Urothelium cell line (cell line): ENCODE results near the gene ITGAD.
"Not testable (repeated sequence)": the region's sequence is repeated elsewhere in the genome, so short reads cannot be mapped to it uniquely, and the experiment has no call there.

ENCODE experiments used
- DNase-seq: peaks from one replicate; pipeline ENCODE4 v3.0.0; 2011; ENCODE audit warnings: low spot score, mixed read lengths
- FAIRE-seq: peaks from 2 replicates; lab custom pipeline; 2011; peaks lifted over from hg19 to GRCh38; lab: Jason Lieb, UNC

The ITGAD gene

DNA sequence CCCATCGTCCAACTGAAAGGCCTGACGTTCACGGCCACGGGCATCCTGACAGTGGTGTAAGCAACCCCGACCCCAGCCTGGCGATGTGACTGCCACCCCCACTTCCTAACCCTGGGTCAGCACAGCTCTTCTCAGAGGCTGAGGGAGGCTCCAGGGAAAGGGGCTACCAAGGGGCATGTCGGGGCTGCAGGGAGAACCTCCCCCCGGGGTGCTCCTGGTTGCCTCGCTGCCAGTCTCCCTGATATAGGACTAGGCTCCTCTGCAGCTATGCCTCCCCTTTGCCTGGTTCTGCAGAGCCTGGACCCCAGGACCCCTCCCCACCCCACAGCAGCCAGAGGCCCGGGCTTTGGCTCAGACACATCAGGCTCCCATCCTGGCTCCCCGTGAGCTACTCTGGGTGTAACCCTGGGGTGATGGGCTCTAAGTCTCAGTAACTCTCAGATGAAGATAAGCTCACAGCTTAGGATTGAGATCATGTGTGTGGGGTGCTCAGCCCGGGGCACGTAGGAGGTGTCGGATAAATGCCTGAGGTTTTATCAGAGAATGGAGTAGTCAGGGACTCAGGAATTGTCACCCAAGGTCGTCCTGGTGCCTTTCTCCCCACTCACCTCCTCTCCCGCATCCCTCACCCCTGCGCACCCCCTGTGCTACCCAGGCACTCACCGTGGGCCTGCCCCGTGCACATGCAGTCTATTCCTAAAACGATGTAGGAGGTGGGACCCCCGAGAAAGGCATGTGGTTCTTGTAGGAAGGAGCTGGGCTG, 10.6 kb downstream of the ITGAD start:
- FAIRE-seq: no peak

DNA sequence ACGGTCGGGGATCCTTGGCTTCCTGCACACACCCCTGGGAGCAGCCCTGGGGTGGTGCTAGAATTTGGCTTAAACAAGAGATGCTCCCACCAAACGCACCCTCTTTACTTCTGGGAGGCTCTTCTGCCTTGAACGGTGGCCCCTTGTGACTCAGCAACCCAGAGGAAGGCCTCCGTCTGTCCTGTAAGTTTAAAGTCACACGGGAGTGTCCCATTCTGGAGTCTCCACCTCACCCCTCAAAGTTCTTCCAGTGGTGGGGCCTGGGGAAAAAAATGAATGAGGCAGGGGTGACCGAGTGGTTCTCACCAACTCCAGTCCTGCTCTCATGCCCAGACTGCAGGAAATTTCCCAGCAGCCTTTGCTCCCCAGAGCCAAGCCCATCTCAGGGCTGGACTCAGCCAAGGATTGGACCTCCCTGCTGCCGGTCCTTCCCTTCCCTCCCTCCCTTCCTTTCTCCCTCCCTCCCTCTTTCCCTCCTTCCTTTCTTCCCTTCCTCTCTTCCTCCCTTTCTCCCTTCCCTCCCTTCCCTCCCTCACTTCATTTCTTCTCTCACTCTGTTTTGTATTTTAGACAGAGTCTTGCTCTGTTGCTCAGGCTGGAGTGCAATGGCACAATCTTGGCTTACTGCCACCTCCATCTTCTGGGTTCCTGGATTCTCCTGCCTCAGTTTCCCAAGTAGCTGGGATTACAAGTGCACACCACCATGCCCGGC, 11.4 kb downstream of the ITGAD start:
- peak; percentile 86 for DNase-seq
- peak; percentile 65 for FAIRE-seq

More for the DNA sequence above, 10.6 kb downstream of the ITGAD start:
- no peak for DNase-seq

DNA sequence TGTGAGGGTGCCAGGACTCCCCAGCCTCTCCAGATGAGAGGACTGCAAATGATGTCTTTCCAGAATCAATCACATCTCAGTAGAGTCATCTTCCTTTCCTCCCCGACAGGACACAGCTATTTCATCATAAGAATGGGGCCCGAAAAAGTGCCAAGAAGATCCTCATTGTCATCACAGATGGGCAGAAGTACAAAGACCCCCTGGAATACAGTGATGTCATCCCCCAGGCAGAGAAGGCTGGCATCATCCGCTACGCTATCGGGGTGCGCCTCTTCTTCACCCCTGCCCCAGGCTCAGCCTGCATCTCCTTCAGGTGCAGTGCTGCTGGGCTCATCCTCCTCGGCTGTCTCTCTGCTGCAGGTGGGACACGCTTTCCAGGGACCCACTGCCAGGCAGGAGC, 14.3 kb downstream of the ITGAD start:
- FAIRE-seq (no peak), DNase-seq (no peak)

DNA sequence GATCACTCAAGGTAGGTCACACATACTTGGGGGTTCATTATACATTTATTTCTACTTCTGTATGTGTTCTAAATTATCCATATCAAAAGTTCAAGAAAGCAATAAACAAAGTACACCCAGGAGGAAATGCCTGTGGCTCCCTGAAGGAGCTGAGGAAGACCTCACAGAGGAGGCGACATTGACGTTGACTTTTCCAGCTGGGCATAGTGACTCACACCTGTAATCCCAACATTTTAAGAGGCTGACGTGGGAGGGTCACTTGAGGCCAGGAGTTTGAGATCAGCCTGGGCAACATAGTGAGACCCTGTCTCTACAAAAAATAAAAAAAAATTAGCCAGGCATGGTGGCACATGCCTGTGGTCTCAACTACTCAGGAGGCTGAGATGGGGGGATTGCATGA, 16.3 kb downstream of the ITGAD start:
- DNase-seq (peak; percentile 57), FAIRE-seq (no peak)

DNA sequence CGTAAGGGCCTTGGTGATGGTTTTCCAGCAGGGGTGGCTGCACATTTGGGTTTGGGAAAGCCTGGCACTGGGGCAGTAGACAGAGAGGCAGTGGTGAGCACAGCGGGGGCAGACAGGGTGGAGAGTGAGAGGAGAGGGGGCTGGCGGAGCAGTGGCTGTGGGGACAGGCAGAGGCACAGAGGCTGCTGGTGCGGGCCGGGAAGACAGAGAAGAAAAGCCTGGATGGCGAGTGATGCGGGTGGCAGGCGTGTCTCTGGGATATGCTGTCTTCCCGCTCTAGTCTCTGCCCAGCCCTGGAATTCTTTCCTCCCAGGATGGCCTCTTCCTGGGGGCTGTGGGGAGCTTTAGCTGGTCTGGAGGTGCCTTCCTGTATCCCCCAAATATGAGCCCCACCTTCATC, 16.9 kb downstream of the ITGAD start:
- FAIRE-seq (no peak), DNase-seq (no peak)

DNA sequence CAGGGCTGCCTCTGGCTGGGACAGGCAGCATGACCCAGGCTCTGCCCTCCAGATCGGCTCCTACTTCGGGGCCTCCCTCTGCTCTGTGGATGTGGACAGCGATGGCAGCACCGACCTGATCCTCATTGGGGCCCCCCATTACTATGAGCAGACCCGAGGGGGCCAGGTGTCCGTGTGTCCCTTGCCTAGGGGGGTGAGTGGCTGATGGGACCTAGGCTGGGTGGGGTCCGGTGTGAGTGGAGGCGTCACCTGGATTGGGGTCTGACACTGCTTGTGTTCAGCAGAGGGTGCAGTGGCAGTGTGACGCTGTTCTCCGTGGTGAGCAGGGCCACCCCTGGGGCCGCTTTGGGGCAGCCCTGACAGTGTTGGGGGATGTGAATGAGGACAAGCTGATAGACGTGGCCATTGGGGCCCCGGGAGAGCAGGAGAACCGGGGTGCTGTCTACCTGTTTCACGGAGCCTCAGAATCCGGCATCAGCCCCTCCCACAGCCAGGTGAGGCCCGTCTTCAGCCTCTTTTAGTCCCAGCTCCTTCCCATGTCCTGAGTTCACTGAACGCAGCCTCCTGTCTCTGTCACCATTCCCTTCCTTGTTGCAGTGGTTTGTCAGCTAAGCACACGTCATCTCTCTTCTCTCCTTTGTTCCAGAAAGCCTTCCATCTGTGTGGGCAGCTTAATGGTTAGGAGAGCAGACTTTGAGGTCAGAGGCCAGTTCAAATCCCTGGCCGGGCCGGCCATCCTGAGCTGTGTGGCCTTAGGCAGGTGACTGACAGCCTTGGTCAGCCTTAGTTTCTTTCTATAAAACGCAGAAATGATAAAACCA, 18.1 kb downstream of the ITGAD start:
- no peak for DNase-seq
- FAIRE-seq: no peak

DNA sequence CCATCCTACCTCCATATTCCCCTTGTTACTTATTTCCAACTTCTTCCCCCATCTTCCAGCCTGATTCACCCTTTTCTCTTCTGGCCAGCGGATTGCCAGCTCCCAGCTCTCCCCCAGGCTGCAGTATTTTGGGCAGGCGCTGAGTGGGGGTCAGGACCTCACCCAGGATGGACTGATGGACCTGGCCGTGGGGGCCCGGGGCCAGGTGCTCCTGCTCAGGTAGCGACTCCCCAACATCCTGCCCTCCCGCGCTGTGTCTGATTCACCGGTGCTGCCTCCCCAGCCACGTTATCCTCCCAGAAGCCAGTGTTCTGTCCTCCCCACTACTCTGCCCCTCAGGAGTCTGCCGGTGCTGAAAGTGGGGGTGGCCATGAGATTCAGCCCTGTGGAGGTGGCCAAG, 19.6 kb downstream of the ITGAD start:
- FAIRE-seq: no peak
- DNase-seq: no peak

DNA sequence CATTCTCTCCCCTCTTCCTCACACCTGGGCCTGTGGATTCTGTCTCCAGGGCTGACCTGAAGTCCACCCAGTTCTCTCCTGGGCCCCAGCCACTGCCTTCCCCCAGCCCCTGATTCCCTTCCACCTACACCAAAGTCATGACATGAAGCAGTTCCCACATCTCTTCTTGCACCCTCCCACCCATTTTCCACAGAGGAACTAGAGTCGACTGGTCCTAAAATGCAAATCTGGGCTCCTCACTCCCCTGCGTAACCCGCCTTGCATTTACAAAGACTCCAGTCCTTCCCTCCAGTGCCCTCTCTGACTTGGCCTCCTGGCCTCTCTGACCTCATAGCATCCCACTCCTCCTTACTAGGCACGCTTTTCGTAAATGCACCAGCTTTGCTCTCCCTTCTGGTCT, 20.2 kb downstream of the ITGAD start:
- FAIRE-seq (no peak), DNase-seq (no peak)

DNA sequence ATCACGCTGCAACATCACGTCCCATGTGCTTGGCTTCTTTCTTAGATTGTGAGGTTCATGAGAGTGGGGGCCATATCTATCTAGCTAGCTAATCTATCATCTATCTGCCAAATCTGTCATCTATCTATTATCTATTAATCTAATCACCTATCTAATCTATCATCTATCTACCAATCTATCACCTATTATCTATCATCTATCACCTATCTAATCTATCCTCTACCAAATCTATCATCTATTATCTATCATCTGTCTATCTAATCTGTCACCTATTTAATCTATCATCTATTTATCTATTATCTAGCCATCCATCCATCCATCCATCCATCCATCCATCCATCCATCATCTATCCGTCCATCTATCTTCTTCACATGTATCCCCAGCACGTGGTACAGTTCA, 20.8 kb downstream of the ITGAD start:
- FAIRE-seq: no peak
- no peak for DNase-seq

DNA sequence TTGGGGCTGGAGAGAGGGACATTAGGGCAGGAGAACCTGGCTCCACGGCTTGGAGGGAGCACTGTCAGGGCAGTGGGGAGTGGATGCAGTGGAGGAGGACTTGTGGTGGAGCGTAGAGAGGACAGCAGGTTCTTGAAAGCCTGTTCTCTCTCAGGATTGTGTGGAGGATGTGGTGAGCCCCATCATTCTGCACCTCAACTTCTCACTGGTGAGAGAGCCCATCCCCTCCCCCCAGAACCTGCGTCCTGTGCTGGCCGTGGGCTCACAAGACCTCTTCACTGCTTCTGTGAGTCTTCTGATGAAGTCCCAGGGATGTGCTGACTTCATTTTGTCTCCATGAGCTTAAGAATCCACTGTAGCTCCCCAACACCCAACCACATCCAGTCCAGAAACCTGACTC, 21.6 kb downstream of the ITGAD start:
- FAIRE-seq (no peak), DNase-seq (no peak)

DNA sequence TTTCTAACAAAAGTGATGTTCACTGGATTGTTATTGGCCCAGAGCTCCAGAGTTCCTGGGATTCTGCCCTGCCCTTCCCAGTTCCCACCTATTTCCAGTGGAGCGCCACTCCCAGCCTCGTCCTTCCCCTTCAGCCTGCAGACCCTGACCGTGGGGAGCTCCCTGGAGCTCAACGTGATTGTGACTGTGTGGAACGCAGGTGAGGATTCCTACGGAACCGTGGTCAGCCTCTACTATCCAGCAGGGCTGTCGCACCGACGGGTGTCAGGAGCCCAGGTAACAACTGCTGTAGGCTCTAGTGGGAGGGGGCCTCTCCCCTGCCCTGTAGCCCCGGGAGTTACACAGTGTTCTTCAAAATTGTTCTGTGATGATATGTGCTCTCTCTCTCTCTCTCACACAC, 23.2 kb downstream of the ITGAD start:
- DNase-seq (no peak), FAIRE-seq (no peak)

DNA sequence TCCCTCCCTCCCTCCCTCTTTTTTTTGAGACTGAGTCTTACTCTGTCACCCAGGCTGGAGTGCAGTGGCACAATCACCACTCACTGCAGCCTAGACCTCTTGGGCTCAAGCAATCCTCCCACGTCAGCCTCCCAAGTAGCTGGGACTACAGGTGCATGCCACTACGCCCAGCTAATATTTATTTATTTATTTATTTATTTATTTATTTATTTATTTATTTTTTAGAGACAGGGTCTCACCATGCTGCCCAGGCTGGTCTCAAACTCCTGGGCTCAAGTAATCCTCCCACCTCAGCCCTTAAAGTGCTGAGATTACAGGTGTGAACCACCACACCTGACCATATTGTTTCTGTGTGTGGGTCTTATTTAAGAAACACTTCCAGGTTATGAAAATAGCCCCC, 23.9 kb downstream of the ITGAD start:
- FAIRE-seq, DNase-seq: not testable (repeated sequence)

DNA sequence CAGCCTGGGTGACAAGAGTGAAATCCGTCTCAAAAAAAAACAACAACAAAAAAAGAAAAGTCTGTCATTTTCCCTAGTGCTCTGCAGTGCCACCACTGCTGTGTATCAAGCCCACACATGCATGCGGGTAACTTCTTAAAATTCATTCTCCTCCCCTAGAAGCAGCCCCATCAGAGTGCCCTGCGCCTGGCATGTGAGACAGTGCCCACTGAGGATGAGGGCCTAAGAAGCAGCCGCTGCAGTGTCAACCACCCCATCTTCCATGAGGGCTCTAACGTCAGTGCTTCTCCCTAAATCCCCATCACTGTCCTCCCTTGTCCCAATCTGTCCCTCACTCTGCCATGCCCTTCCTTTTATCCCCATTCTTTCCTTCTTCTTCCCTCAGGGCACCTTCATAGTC, 24.8 kb downstream of the ITGAD start:
- no peak for FAIRE-seq
- no peak for DNase-seq

DNA sequence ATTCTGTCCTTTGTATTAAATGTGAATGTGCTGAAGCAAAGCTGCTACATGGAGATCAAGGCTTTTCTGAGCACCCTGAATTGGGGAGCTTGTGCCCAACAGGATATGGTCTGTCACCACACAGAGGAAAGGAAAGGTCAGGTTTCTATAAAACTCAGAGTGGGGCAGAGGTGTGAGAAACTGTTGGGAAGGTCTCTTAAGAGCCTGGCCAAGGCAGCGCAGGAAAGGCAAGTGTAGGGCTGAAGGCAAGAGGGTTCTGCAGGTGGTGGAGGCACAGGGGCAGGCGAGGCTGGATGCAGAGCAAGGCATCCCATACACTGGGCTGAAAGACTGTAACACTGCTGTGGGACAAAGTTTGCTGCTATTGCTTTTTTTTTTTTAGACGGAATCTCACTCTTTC, 26.9 kb downstream of the ITGAD start:
- DNase-seq (no peak), FAIRE-seq (no peak)

DNA sequence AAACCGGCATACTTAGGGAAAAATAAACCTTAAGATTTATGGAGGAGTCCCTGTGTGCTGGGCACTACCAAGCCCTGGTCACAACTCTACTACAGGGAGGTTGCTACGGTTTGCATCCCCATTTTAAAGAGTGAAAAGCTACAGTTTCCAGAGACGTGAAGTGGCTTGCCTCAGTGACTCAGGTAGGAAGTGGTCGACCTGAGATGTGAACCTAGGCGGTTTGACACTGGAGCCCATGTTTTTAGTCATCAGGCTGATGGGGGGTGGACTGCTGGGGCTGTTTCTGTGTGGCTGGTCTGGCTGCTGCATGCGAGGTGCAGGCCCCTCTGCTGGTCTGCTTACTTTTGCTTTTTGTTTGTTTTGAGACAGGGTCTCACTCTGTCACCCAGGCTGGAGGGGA, 28.5 kb downstream of the ITGAD start:
- DNase-seq (no peak), FAIRE-seq (no peak)

DNA sequence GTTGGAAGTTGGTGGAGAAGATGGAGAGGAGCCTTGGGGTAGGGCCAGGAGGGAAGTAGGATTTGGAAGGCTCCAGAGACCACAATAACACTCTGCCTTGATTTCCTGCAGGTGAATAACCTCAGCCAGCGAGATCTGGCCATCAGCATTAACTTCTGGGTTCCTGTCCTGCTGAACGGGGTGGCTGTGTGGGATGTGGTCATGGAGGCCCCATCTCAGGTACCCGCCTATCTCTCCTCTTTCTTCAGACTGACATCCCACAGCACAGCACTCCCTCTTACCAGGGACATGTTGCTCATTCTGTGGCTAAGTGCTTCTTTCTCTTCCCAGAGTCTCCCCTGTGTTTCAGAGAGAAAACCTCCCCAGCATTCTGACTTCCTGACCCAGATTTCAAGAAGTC, 30.1 kb downstream of the ITGAD start:
- no peak for FAIRE-seq
- DNase-seq: no peak

DNA sequence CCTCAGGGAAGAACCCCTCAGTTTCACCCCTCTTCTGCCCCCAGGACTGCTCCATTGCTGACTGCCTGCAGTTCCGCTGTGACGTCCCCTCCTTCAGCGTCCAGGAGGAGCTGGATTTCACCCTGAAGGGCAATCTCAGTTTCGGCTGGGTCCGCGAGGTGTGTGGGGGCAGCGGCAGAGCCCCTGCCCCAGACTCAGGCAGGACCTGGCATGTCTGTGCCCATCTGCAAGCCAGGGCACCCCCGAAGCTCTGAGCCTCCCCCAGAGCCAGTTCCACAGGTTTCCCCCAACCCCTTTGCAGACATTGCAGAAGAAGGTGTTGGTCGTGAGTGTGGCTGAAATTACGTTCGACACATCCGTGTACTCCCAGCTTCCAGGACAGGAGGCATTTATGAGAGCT, 30.7 kb downstream of the ITGAD start:
- FAIRE-seq (no peak), DNase-seq (no peak)

DNA sequence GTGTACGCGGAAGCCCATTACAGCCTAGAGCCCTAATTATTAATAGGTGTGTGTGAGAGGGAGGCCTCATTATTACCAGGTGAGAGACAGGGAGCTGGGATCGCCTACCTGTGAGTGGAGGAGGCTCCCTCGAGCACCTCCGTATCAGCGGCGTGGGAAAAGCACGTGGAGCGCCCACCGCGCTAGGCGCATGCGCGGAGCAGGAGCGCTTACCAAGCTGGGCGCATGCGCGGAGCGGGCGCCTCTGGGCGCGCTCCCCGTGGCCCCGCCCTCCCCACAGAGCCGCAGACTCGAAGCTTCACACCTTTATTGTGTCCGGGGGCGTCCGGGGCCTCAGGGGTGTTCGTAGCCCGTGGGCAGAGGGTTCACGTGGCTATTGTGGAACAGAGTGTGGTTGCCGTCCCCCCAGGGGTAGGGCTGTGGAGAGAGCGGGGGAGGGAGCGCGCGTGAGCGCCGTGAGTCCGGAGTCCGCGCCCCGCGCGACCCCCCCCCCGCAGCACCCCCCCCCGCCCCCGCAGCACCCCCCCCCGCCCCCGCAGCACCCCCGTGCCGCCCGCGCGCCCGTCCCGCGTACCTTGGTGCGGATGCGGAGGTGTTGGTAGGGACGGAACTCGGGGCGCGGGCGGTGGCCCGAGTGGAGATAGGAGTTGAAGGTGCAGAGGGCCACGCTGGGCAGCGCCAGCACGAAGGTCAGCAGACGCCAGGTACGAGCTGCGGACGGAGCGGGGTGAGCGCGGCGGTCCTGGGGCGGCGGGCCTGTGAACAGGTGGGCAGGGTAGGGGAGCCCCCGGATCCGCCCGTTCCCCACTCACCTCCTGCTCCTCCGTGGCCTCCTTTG, 34.5 kb downstream of the ITGAD start:
- peak; percentile 86 for DNase-seq
- FAIRE-seq: peak; percentile 9

DNA sequence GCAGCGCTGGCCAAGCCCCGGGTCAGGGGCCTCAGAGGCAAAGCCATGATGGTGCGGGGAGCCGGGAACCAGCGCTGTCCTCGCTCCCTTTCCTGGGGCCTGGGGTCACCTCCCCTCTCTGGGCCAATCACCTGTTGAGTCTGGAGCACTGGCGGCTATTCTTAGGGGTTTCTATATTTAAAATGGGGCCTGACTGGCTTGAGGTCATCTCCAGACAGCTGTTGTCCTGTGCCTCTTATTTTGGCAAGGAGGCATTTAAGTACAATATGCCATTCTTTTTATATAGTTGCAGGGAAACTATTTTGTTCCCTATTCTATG, 35.1 kb downstream of the ITGAD start, which contains the start of gene COX6A2:
Gene COX6A2, minus strand, starts transcription at position 82 of the 319 bp plus-strand sequence. Its CDS starts 35 bp downstream, at position 47.
- DNase-seq (no peak), FAIRE-seq (no peak)

DNA sequence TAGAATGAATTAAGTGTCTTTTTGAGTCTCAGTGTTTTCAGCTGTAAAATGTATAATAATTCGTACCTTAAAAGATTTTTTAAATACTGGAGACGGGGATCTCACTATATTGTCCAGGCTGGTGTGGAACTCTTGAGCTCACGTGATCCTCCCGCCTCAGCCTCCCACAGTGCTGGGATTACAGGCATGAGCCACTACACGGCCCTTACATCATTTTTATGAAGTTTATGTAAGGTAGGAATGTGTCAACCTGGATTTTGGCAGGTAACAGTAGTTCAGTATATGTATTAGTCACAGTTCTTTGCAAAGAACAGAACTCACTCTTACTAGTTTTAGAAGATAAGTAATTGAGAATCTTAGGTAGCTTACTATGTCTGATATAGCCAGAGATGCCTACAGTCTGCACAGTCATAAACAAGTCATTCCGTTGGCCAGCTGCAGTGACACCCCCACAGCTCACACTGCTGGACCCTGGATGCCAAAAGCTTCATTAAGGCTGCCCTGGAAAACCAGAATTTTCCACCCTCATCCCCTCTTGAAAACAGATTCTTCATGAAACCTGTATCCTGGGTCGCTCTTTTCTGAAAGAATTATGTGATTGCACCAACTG, 35.6 kb downstream of the ITGAD start:
- DNase-seq (no peak), FAIRE-seq (no peak)
